ENCODE measurements around the gene HOXD9.

DNA sequence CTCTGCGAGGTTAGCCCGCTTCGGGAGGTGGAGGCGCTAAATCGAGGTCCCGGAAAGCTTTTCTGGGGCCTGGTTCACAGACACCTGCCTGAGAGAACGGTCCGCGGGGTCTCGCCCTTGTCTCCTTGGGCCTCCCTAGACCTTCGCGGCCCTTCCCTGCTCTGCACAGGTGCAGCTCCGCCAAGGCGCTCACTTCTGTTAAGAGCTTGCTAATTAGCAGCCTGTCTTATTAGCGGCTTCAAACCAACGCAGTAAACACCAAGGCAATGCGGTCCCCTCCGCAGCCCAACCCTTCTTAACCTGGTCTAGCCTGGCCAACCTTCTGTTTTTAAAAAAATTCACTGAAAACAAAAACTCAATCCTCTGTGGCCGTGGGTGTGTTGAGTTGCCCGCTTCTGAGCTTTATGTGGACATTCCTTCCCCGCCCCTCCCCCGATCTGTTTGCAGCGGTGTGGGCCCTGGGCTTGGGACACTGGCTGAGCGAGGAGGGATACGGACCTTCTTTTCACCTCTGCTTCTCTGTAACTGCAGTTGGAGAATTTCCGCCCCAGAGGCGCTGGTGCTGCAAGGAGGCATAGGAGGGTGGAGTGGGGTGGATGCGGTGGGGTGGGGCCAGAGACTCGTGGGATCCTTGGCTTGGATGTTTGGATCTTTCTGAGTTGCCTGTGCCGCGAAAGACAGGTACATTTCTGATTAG lies 25.4 kb downstream of the HOXD9 start:
- TF ChIP-seq, protein P1, sequence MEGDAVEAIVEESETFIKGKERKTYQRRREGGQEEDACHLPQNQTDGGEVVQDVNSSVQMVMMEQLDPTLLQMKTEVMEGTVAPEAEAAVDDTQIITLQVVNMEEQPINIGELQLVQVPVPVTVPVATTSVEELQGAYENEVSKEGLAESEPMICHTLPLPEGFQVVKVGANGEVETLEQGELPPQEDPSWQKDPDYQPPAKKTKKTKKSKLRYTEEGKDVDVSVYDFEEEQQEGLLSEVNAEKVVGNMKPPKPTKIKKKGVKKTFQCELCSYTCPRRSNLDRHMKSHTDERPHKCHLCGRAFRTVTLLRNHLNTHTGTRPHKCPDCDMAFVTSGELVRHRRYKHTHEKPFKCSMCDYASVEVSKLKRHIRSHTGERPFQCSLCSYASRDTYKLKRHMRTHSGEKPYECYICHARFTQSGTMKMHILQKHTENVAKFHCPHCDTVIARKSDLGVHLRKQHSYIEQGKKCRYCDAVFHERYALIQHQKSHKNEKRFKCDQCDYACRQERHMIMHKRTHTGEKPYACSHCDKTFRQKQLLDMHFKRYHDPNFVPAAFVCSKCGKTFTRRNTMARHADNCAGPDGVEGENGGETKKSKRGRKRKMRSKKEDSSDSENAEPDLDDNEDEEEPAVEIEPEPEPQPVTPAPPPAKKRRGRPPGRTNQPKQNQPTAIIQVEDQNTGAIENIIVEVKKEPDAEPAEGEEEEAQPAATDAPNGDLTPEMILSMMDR (IDR thresholded peaks at IDR 0.05; ENCODE audit: low read depth, low read length) = no peak
- TF ChIP-seq EZH2phosphoT487 (IDR thresholded peaks at IDR 0.05; ENCODE audit: low read depth) = no peak
